MG63 (cell line): ENCODE results near the gene LCNL1. TPM values are rescaled to one million over a fixed set of nuclear protein-coding genes. Genes with fewer than 3 reads are reported as not detected.
A peak's percentile ranks its signal among the peaks of the same experiment; 100 is the strongest.

Experiments
- DNase-seq: peaks from one replicate; pipeline ENCODE4 v3.0.0-alpha.2; 2020
- H3K27me3 ChIP-seq: fragments of 250-450 bp; sonication (Bioruptor Pico); 2 replicates; pipeline ENCODE4 v1.5.1; 2020; ENCODE audit warnings: mild to moderate bottlenecking, moderate library complexity
- H3K36me3 ChIP-seq: fragments of 250-450 bp; sonication (Bioruptor Pico); 2 replicates; pipeline ENCODE4 v1.5.1; 2020; ENCODE audit warnings: mild to moderate bottlenecking, moderate library complexity
- H3K4me3 ChIP-seq: fragments of 250-450 bp; sonication (Bioruptor Pico); 2 replicates; pipeline ENCODE4 v1.5.1; 2020; ENCODE audit warnings: mild to moderate bottlenecking, moderate library complexity
- H3K9me3 ChIP-seq: fragments of 250-450 bp; sonication (Bioruptor Pico); 2 replicates; pipeline ENCODE4 v1.5.1; 2020; ENCODE audit warnings: mild to moderate bottlenecking, moderate library complexity
- total RNA-seq: library from RNA; depleted of rRNA; stranded (reverse); fragments of >200 nt; shearing (Covaris generic); gene quantifications from 2 replicates; pipeline ENCODE4 v1.2.3, GENCODE V29; 2014; ENCODE audit warnings: low replicate concordance; rRNA removed

Gene LCNL1
- not detected in 2 replicates for total RNA-seq

DNA sequence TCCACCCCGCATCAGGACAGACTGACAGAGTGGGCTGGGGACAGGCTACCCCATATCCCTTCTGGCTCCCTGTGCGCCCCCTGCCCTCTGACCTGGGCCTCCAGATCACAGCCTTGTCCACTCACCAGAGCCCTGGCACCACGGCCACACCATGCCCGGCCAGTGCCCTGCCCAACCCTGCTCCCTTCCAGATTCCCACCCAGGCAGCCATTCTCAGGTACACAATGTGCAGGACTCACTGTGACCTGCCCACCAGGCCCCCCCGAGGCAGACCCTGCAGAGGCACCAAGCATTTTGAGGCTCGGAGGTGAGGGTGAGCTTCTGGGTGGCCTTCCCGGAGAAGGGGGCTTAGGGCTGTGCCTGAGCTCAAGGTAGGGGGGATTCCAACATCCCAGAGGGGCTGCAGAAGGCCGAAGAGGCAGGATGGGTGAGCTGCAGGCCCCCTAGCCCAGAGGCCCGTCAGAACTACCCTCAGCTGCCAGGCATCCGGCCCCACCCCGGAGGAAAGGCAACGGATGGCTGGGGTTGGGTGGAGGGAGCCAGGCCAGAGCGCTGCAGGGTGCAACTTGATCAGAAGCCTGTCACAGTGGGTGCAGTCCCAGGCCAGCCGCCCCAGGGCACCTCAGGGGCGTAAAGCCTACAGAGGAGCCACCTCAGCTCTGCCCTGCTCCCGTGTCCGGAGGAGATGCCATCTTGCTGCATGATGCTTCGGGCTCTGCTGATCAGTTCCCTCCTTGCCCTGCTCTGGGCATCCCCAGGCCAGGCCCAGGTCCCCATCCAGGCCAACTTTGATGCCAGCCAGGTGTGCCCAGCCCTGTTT is at the start of gene LCNL1:
TSS of gene LCNL1 (plus strand) at position 762 of the 820 bp plus-strand sequence. CDS start 594 bp downstream, outside the sequence.
- DNase-seq: no peak
- no peaks in the 10 kb centered on the region for H3K9me3 ChIP-seq
- no peaks in the 10 kb centered on the region for H3K27me3 ChIP-seq
- no peaks in the 10 kb centered on the region for H3K36me3 ChIP-seq
- no peak within 1 kb of the TSS for H3K4me3 ChIP-seq

DNA sequence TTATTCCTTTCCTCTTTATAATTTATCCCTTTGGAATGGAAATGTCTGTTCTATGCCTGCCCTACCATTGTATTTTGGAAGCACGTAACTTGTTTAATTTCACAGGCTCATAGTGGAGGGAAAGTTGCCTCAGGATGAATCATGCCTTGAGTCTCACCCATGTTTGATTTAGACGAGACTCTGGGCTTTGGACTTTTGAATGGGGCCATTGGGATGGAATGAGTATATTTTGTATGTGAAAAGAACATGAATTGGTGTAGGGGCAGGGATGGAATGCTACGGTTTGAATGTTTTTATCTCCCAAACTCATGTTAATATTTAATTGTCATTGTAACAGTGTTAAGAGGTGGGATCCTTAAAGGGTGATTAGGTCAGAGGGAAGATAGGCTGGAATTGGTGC is 48.5 kb upstream of the LCNL1 start:
- no peaks in the 10 kb centered on the region for H3K27me3 ChIP-seq
- H3K36me3 ChIP-seq: peaks cover 45% of the 10 kb centered on the region
- DNase-seq: no peak
- H3K4me3 ChIP-seq: no peak overlapping the region
- peaks cover 2% of the 10 kb centered on the region; the same call in 1 of the 2 replicates for H3K9me3 ChIP-seq

DNA sequence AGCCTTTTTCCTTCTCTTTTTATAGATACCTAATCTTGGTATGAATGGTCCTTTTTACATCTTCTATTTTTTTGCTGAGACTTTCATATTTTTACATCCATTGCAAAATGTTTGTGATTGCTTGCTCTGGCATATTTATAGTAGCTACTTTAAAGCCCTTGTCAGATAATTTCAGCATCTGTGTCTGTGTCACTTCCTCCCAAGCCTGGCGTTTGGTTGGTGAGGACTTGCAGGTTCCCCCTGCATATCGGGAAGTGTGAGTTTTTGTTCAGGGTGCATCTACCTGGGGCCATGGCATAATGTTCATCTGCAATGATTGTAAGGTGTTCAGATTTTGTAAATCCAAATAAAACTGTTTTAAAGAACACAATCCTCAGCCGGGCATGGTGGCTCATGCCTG is 47.1 kb upstream of the LCNL1 start:
- Histone ChIP-seq H3K36me3 (peaks cover 43% of the 10 kb centered on the region), H3K4me3 (no peak overlapping the region), H3K27me3 (no peaks in the 10 kb centered on the region), H3K9me3 (peaks cover 2% of the 10 kb centered on the region; the same call in 1 of the 2 replicates)
- no peak for DNase-seq

DNA sequence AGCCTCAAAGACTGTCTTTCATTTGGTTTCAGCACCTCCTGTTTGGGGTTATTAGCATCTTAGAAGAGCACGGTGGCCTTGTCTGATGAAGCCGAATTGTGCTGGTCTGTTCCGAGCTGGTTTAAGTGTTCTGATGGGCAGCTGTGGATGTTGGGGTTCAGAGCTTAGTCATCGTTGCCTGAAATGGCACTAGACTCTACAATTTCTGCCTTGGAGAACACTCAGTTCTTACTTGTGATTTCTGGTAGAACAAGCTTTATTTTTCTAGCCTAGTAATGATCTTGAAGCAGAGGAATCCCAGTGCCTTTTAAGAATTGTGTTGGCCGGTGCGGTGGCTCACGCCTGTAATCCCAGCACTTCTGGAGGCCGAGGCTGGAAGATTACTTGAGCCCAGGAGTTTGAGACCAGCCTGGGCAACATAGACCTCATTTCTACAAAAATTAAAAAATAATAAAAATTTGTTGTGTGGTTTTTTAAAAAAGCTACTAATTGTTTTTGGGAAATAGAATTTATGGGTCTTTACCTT is 46.1 kb upstream of the LCNL1 start:
- Histone ChIP-seq H3K9me3 (no peaks in the 10 kb centered on the region; the same call in 1 of the 2 replicates), H3K36me3 (peaks cover 47% of the 10 kb centered on the region), H3K27me3 (no peaks in the 10 kb centered on the region), H3K4me3 (no peak overlapping the region)
- DNase-seq: no peak

DNA sequence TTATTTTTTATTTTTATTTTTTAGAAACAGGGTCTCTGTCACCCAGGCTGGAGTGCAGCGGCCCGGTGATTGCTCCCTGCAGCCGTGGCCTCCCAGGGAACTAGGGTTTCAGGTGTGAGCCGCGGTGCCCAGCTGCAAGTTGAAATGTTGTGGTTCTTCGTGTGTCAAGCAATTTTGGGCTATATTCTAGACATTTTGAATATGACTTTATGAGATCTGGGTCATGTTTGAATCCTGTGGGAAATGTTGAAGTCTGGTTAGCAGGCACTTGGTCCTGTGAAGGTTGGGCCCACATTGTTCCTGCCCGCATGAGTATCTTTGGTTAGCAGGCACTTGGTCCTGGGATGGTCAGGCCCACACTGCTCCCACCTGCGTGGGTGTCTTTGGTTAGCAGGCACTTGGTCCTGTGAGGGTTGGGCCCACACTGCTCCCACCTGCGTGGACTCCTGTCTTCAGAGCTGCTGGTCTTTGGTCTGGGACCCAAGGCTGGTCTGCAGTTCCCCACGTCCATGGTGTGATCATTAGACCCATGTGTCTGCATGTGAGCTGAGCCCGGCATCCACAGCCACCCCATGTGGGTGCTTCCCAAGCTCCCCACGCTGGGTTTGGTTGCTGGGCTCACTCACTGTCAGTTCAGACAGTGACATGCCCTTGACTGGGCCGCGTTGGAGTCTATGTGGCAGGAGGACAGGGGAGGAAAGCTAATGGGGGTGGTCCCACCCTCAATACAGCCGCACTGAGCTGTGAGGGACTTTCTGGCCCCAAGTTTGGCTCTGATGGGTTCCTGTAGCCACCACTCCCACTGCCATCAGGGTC is 45.4 kb upstream of the LCNL1 start:
- no peaks in the 10 kb centered on the region for H3K27me3 ChIP-seq
- no peaks in the 10 kb centered on the region for H3K9me3 ChIP-seq
- H3K36me3 ChIP-seq: peaks cover 50% of the 10 kb centered on the region
- DNase-seq: no peak
- H3K4me3 ChIP-seq: no peak overlapping the region

DNA sequence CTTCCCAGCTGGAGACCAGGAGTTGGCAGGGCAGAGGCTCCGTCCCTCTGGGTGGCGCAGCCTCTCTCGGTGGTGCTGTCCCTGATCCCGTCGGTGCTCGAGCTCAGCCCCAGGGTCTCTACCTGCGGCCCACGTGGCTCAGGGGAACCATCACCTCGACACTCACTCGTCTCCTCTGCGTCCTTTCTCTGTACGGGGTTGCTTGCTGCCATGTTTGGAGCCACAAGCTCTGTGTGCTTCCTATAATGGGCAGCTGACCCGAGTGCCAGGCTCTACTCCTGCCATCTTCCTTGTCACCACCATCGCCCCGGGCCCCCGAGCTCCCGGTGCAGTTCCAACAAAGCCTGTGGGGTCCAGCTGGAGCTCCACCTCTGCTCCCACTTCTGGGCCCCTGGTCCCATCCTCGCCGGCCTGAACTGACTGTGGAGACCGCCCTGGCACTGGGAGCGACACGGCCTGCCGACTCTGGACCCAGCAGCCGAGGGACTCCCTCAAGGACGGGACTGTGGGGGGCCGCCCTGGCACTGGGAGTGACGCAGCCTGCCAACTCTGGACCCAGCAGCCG is 43.3 kb upstream of the LCNL1 start:
- Histone ChIP-seq H3K27me3 (no peaks in the 10 kb centered on the region), H3K4me3 (no peak overlapping the region), H3K36me3 (peaks cover 47% of the 10 kb centered on the region), H3K9me3 (no peaks in the 10 kb centered on the region)
- no peak for DNase-seq

DNA sequence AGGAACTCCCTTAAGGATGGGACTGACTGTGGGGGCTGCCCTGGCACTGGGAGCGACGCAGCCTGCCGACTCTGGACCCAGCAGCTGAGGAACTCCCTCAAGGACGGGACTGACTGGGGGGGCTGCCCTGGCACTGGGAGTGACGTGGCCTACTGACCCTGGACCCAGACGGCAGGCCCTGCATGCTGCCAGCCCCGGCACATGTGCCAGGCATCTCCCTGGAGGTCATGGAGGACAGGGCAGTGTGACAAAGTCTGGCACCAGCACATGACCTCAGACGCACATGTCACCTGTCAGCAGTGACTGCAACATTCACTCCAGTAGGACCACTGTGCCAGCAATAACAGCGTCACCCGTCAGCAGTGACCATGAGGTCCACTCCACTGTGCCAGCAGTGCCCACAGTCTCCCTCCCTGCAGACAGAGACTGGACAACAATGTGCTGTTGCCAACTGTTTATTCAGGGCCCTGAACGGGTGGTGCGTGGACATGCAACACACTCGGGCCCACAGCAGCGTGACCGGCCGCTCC is 42.7 kb upstream of the LCNL1 start:
- H3K9me3 ChIP-seq: no peaks in the 10 kb centered on the region
- no peak for DNase-seq
- H3K27me3 ChIP-seq: no peaks in the 10 kb centered on the region
- H3K36me3 ChIP-seq: peaks cover 42% of the 10 kb centered on the region
- H3K4me3 ChIP-seq: no peak overlapping the region

DNA sequence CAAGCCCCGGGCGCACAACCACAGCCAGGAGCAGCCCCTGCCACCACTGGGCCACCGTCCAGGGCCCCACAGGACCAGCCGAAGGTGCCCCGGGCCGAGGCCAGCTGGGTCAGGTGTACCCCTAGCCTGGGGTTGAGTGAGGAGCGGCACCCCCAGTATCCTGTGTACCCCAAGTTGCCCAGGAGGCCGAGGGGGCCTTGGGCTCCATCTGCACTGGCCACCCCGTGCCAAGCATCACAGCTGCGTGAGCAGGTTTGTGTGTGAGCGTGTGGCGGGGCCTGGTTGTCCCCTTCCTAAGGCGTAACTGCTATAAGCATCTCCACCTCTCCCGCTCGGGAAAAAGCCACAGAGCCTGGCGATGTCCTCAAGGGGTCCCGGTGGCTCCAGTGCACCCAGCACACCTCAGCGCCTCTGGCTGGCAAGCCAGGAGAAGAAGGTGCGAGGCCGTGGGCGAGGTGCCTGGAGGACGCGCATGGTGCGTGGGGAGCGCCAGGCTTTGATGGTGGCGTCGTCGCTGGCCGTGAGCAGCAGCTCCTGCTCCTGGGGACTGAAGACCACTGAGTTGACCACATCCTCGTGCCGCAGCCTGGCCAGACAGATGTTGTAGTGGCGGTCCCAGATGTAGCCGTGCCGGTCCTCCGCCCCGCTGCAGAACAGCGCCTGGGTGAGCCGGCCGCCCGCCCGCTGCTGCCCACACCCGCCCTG is 42.1 kb upstream of the LCNL1 start:
- Histone ChIP-seq H3K4me3 (no peak overlapping the region), H3K36me3 (peaks cover 42% of the 10 kb centered on the region), H3K27me3 (no peaks in the 10 kb centered on the region), H3K9me3 (no peaks in the 10 kb centered on the region)
- no peak for DNase-seq

DNA sequence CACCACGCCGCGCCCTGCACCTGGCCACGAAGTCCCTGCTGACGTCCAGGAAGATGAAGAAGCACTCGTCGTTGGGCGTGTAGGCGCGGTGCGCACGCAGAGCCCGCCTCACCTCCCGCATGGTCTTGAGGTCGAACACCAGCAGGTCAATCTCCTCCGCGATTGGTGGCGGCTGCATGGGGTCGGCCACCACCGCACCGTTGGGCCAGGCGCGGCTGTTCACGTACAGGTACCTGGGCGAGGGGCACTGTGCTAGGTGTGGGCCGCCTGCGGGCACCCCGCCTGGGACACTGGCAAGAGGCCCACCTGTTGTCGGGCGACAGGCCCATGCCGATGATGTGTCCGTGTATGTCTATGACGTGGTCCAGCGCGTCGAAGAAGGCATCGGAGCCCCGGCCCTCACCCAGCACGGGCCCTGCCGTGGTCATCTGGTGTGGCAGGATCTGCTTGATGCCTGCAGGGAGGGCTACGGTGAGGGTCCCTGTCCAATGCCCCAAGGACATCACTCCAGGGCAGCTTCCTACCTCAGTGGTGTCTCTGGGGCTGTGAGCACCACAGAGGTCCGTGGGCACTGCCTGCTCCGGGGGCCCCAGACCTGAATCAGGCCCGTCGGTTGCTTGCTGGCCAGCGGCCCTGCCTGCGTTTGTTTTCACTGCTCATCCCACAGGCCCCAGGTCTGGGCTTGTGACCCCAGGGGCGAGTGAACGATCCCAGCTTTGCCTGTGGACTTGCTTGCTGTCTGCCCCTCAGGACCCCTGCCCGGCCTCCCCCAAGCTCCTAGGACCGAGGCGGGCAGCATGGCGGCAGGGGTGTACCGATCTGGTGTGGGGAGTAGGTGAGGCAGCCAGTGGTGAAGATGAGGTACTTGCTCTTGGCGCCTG is 41.3 kb upstream of the LCNL1 start:
- Histone ChIP-seq H3K27me3 (no peaks in the 10 kb centered on the region), H3K36me3 (peaks cover 42% of the 10 kb centered on the region), H3K4me3 (no peak overlapping the region), H3K9me3 (no peaks in the 10 kb centered on the region)
- no peak for DNase-seq

DNA sequence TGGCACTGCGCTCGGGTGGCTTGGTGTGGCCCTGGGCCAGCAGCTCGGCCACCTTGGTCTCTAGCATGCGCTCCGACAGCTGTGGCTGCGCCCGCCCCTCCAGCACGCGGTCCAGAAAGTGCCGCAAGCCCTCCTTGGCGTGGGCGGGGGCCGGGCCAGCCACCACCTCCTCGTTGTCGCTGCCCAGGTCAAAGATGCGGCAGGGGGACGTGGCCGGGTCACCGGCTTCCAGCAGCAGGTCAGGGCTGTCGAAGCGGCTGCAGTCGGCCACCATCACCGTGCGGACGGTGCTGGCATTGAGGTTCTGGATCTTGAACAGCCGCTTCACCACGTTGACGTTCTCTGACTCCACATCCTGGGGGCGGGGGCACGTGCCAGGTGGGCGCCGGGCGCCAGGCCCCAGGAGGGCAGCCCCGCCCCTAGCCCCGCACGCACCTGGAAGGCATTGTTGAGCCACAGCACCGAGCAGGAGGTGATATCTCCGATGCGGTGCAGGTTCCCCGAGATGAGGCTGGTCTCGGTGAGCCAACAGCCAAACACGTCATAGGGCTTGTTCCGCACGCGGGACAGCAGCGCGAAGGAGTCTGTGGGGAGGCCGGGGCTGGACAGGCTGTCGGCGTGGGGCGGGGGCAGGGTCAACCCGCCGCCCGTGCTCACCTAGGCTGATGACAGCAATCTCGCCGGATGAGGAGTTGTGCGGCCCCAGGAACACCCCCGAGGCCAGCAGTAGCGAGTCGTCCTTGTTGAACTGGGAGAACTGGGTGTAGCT is 40.5 kb upstream of the LCNL1 start:
- Histone ChIP-seq H3K27me3 (no peaks in the 10 kb centered on the region), H3K9me3 (no peaks in the 10 kb centered on the region), H3K36me3 (peaks cover 42% of the 10 kb centered on the region), H3K4me3 (no peak overlapping the region)
- no peak for DNase-seq

DNA sequence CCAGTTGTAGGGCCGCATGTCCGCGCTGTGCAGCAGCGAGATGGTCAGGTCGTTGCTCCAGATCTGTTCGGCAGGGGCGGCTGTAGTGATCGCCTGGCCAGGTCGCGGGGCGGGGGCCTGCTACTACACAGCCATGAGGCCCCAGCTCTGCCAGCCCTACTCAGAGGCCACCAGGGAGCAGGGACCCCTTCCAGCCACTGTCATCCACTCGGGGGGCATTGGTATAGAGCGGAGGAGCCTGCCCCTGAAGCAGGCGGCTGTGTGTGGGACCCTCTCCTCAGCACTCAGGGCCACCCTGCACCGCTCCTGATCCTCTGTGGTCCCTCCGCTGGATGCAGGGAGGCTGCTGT is 39.9 kb upstream of the LCNL1 start:
- H3K36me3 ChIP-seq: peaks cover 38% of the 10 kb centered on the region
- DNase-seq: no peak
- no peaks in the 10 kb centered on the region for H3K27me3 ChIP-seq
- no peaks in the 10 kb centered on the region for H3K9me3 ChIP-seq
- H3K4me3 ChIP-seq: peak overlapping the region; percentile 83

DNA sequence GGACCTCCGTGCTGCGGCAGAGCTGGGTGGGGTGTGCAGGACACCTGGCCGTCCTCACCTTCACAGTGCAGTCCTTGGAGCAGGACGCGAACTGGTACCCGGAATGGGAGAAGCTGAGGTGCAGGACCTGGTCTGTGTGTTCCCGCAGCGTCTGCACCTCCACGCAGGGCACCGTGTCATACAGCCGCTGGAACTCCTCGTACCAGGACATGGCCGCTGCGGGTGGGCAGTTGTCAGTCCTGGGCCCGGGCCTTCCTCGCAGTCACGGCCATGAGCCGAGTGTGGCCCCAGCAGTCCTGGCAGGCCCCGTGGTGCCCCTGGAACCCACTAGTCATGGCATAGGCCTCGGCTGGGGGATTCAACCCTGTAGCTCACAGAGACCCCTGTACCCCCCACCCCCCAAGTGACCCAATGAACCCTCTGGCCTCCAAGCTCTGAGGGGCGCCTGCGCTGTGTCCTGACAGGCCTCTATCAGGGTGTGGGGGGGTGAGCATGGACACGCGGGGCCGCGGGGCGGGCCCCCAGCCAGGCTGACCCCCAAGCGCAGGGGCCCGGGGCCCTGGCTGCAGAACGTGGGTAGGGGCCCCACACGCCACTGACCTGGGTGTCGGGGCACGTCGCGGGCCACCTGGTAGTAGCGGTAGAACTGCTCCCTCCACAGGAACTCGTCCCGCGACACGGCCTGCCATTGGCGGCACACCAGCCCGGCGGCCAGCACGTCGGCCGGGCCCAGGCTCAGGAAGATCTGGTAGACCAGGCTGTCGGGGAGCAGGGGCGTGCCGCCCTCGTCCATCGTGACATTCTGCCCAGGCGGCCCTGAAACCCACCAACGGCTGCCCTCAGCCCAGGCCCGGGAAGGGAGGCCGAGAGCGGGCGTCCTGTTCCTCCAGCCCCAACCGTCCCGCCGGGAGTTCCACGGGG is 39.2 kb upstream of the LCNL1 start:
- Histone ChIP-seq H3K27me3 (no peaks in the 10 kb centered on the region), H3K36me3 (peaks cover 38% of the 10 kb centered on the region), H3K4me3 (peak overlapping the region; percentile 83), H3K9me3 (no peaks in the 10 kb centered on the region)
- DNase-seq: peak; percentile 45

DNA sequence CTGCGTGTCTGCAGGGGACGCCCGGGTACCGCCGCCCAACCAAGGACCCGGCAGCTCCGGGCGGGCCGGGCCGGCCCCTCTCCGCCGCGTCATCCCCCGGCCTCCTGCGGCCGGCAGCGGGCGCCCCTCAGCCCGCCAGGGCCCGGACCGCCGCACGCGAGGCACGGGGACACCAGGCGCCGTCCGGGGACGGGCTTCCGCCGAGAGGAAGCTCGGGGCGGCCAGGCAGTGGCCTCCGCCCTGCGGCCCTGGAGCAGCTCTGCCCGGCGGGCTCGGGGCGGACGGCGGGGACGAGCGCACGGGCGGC is 38.6 kb upstream of the LCNL1 start:
- no peaks in the 10 kb centered on the region for H3K9me3 ChIP-seq
- peaks cover 38% of the 10 kb centered on the region for H3K36me3 ChIP-seq
- peak overlapping the region; percentile 83 for H3K4me3 ChIP-seq
- H3K27me3 ChIP-seq: no peaks in the 10 kb centered on the region
- no peak for DNase-seq
